T1000 (cell line): Measurements from ENCODE around the gene CNOT9.

ENCODE experiments used
- DNase-seq: peaks from one replicate; lab custom pipeline; 2025; ENCODE audit warnings: mixed read lengths; lab: John Stamatoyannopoulos, UW

CNOT9 gene

DNA sequence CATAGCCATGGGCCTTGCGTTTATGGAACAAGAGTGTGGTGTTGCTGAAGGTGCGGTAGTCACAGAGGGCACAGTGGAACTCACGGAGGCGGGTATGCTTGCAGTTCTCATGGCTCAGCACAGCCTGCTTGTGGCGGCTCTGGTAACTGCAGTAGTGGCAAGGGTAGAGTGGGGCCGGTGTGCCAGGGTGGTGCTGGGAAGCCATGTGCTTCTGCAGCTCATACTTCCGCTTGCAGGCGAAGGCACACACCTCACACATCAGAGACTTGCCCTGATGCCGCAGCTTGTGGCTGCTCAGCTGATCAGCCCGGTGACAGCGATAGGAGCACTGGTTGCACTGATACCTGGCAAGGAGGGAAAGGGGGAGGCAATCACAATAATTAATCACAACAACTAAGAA, 76.1 kb downstream of the CNOT9 start:
- no peak for DNase-seq

DNA sequence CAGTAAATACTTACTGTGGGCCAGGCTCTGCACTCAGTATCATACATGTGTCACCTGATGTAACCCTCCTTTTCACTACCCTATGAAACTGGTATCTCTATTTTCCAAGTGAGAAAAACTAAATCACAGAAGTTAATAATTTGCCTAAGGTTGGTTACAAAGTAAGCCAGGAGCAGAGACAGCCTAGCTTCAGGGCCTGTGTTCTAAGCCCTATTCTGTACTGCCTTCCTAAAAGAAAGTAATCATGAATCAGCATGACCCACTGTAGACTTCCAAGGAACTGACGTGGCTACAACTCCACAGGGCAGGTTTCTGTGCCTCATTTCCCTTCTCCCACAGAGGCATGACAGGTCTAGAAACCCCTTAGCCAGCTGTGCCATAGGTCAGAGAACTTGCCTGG, 76.5 kb downstream of the CNOT9 start:
- no peak for DNase-seq
